ENCODE results near the gene CPEB1.

Gene CPEB1

GRCh38 chr15:82551646-82552247 lies 95.4 kb downstream of the CPEB1 start:
- H2BK5ac ChIP-seq (ENCODE audit: low read length) = no peak overlapping the region
- peak; percentile 49 for DNase-seq

GRCh38 chr15:82549199-82549665 lies 97.9 kb downstream of the CPEB1 start:
- no CpG with 5 or more reads among the region's 9 CpGs for WGBS (ENCODE audit: extremely low coverage, insufficient coverage, low lambda C conversion rate)
- no peak overlapping the region for H3K9ac ChIP-seq (ENCODE audit: low read length)
- no peak overlapping the region for H3K18ac ChIP-seq (ENCODE audit: low read length)

More at GRCh38 chr15:82551646-82552247, 95.4 kb downstream of the CPEB1 start:
- no peak overlapping the region for H4K8ac ChIP-seq (ENCODE audit: low read depth, low read length)
- no peaks in the 10 kb centered on the region for H3K36me3 ChIP-seq (ENCODE audit: control insufficient read depth, insufficient read depth, low read length)
- H3K9ac ChIP-seq (ENCODE audit: low read length) = no peak overlapping the region
- no peak overlapping the region for H3K4me2 ChIP-seq (ENCODE audit: low read length)
- H3K23ac ChIP-seq (ENCODE audit: low read length) = no peak overlapping the region
- no peaks in the 10 kb centered on the region for H3K4me1 ChIP-seq (ENCODE audit: control insufficient read depth, low read depth, low read length)
- H3K79me1 ChIP-seq (ENCODE audit: low read length) = no peaks in the 10 kb centered on the region
- no peak overlapping the region for H3K27ac ChIP-seq (ENCODE audit: low read depth, low read length)
- no peak overlapping the region for H3K4ac ChIP-seq (ENCODE audit: low read depth, low read length)
- H3K18ac ChIP-seq (ENCODE audit: low read length) = no peak overlapping the region
- no CpG with 5 or more reads among the region's 5 CpGs for WGBS (ENCODE audit: extremely low coverage, insufficient coverage, low lambda C conversion rate)
- H3K27me3 ChIP-seq (ENCODE audit: insufficient read depth, low read length, poor library complexity) = peaks cover 2% of the 10 kb centered on the region
- H3K79me2 ChIP-seq (ENCODE audit: control insufficient read depth, insufficient read depth, low read length) = no peaks in the 10 kb centered on the region
- H2AK5ac ChIP-seq (ENCODE audit: low read length) = no peak overlapping the region
- H2BK120ac ChIP-seq (ENCODE audit: low read depth, low read length) = no peak overlapping the region
- no peak overlapping the region for H2BK15ac ChIP-seq (replicated peaks; ENCODE audit: low read depth)
- H4K5ac ChIP-seq (ENCODE audit: low read length) = no peak overlapping the region
- no peak overlapping the region for H3K4me3 ChIP-seq (ENCODE audit: low read length)
- H3K56ac ChIP-seq (ENCODE audit: low read length) = no peak overlapping the region

GRCh38 chr15:82548700-82549099 lies 98.5 kb downstream of the CPEB1 start:
- WGBS (ENCODE audit: extremely low coverage, insufficient coverage, low lambda C conversion rate) = no CpG with 5 or more reads among the region's 2 CpGs
- H3K23ac ChIP-seq (ENCODE audit: low read length) = no peak overlapping the region

More at GRCh38 chr15:82549199-82549665, 97.9 kb downstream of the CPEB1 start:
- Histone ChIP-seq H3K79me2 (ENCODE audit: control insufficient read depth, insufficient read depth, low read length) (no peaks in the 10 kb centered on the region), H2BK5ac (ENCODE audit: low read length) (no peak overlapping the region), H3K27ac (ENCODE audit: low read depth, low read length) (no peak overlapping the region), H3K23ac (ENCODE audit: low read length) (no peak overlapping the region), H3K27me3 (ENCODE audit: insufficient read depth, low read length, poor library complexity) (peaks cover 2% of the 10 kb centered on the region), H2BK120ac (ENCODE audit: low read depth, low read length) (no peak overlapping the region), H3K4me1 (ENCODE audit: control insufficient read depth, low read depth, low read length) (no peaks in the 10 kb centered on the region), H4K5ac (ENCODE audit: low read length) (no peak overlapping the region), H4K8ac (ENCODE audit: low read depth, low read length) (no peak overlapping the region), H3K4me3 (ENCODE audit: low read length) (no peak overlapping the region), H2AK5ac (ENCODE audit: low read length) (no peak overlapping the region), H3K56ac (ENCODE audit: low read length) (no peak overlapping the region), H3K79me1 (ENCODE audit: low read length) (no peaks in the 10 kb centered on the region), H2BK15ac (replicated peaks; ENCODE audit: low read depth) (no peak overlapping the region), H3K36me3 (ENCODE audit: control insufficient read depth, insufficient read depth, low read length) (no peaks in the 10 kb centered on the region), H3K4ac (ENCODE audit: low read depth, low read length) (no peak overlapping the region), H3K4me2 (ENCODE audit: low read length) (no peak overlapping the region)
- no peak for DNase-seq

GRCh38 chr15:82545478-82545877 lies 101.7 kb downstream of the CPEB1 start:
- H3K79me2 ChIP-seq (ENCODE audit: control insufficient read depth, insufficient read depth, low read length) = no peaks in the 10 kb centered on the region
- no peak overlapping the region for H3K18ac ChIP-seq (ENCODE audit: low read length)
- H3K4me1 ChIP-seq (ENCODE audit: control insufficient read depth, low read depth, low read length) = peaks cover 6% of the 10 kb centered on the region
- H3K4me2 ChIP-seq (ENCODE audit: low read length) = no peak overlapping the region
- no peak overlapping the region for H2BK15ac ChIP-seq (replicated peaks; ENCODE audit: low read depth)
- H3K27me3 ChIP-seq (ENCODE audit: insufficient read depth, low read length, poor library complexity) = no peaks in the 10 kb centered on the region
- H3K4ac ChIP-seq (ENCODE audit: low read depth, low read length) = no peak overlapping the region
- H3K36me3 ChIP-seq (ENCODE audit: control insufficient read depth, insufficient read depth, low read length) = no peaks in the 10 kb centered on the region
- H3K23ac ChIP-seq (ENCODE audit: low read length) = no peak overlapping the region
- DNase-seq = no peak
- H3K4me3 ChIP-seq (ENCODE audit: low read length) = no peak overlapping the region
- H3K79me1 ChIP-seq (ENCODE audit: low read length) = no peaks in the 10 kb centered on the region
- H2AK5ac ChIP-seq (ENCODE audit: low read length) = no peak overlapping the region
- no peak overlapping the region for H3K9ac ChIP-seq (ENCODE audit: low read length)
- H3K27ac ChIP-seq (ENCODE audit: low read depth, low read length) = no peak overlapping the region
- no CpG with 5 or more reads among the region's 6 CpGs for WGBS (ENCODE audit: extremely low coverage, insufficient coverage, low lambda C conversion rate)
- no peak overlapping the region for H4K5ac ChIP-seq (ENCODE audit: low read length)
- H2BK120ac ChIP-seq (ENCODE audit: low read depth, low read length) = no peak overlapping the region
- H2BK5ac ChIP-seq (ENCODE audit: low read length) = no peak overlapping the region
- H3K56ac ChIP-seq (ENCODE audit: low read length) = no peak overlapping the region
- no peak overlapping the region for H4K8ac ChIP-seq (ENCODE audit: low read depth, low read length)

More at GRCh38 chr15:82548700-82549099, 98.5 kb downstream of the CPEB1 start:
- Histone ChIP-seq H3K79me2 (ENCODE audit: control insufficient read depth, insufficient read depth, low read length) (no peaks in the 10 kb centered on the region), H3K79me1 (ENCODE audit: low read length) (no peaks in the 10 kb centered on the region), H3K27ac (ENCODE audit: low read depth, low read length) (no peak overlapping the region), H3K27me3 (ENCODE audit: insufficient read depth, low read length, poor library complexity) (peaks cover 2% of the 10 kb centered on the region), H2AK5ac (ENCODE audit: low read length) (no peak overlapping the region), H2BK15ac (replicated peaks; ENCODE audit: low read depth) (no peak overlapping the region), H2BK120ac (ENCODE audit: low read depth, low read length) (no peak overlapping the region), H4K8ac (ENCODE audit: low read depth, low read length) (no peak overlapping the region), H2BK5ac (ENCODE audit: low read length) (no peak overlapping the region), H3K56ac (ENCODE audit: low read length) (no peak overlapping the region), H3K4me1 (ENCODE audit: control insufficient read depth, low read depth, low read length) (no peaks in the 10 kb centered on the region), H3K18ac (ENCODE audit: low read length) (no peak overlapping the region), H3K4ac (ENCODE audit: low read depth, low read length) (no peak overlapping the region), H3K4me2 (ENCODE audit: low read length) (no peak overlapping the region), H3K36me3 (ENCODE audit: control insufficient read depth, insufficient read depth, low read length) (no peaks in the 10 kb centered on the region), H3K4me3 (ENCODE audit: low read length) (no peak overlapping the region), H3K9ac (ENCODE audit: low read length) (no peak overlapping the region), H4K5ac (ENCODE audit: low read length) (no peak overlapping the region)
- DNase-seq = no peak

- no peak overlapping the region for H2BK15ac ChIP-seq (replicated peaks; ENCODE audit: low read depth)
- no peak overlapping the region for H4K5ac ChIP-seq (ENCODE audit: low read length)
- H3K56ac ChIP-seq (ENCODE audit: low read length) = no peak overlapping the region
- no peak overlapping the region for H2BK5ac ChIP-seq (ENCODE audit: low read length)
- H2BK120ac ChIP-seq (ENCODE audit: low read depth, low read length) = no peak overlapping the region
- H4K8ac ChIP-seq (ENCODE audit: low read depth, low read length) = no peak overlapping the region
- no CpG with 5 or more reads among the region's 3 CpGs for WGBS (ENCODE audit: extremely low coverage, insufficient coverage, low lambda C conversion rate)
- no peaks in the 10 kb centered on the region for H3K27me3 ChIP-seq (ENCODE audit: insufficient read depth, low read length, poor library complexity)
- no peak overlapping the region for H3K18ac ChIP-seq (ENCODE audit: low read length)
- H3K23ac ChIP-seq (ENCODE audit: low read length) = no peak overlapping the region
- DNase-seq = no peak
- no peak overlapping the region for H3K4me3 ChIP-seq (ENCODE audit: low read length)
- no peak overlapping the region for H3K4ac ChIP-seq (ENCODE audit: low read depth, low read length)
- no peak overlapping the region for H2AK5ac ChIP-seq (ENCODE audit: low read length)
- H3K9ac ChIP-seq (ENCODE audit: low read length) = no peak overlapping the region
- H3K4me2 ChIP-seq (ENCODE audit: low read length) = no peak overlapping the region
- no peaks in the 10 kb centered on the region for H3K36me3 ChIP-seq (ENCODE audit: control insufficient read depth, insufficient read depth, low read length)
- H3K79me2 ChIP-seq (ENCODE audit: control insufficient read depth, insufficient read depth, low read length) = peaks cover 2% of the 10 kb centered on the region
- H3K27ac ChIP-seq (ENCODE audit: low read depth, low read length) = no peak overlapping the region
- peaks cover 6% of the 10 kb centered on the region for H3K4me1 ChIP-seq (ENCODE audit: control insufficient read depth, low read depth, low read length)
- H3K79me1 ChIP-seq (ENCODE audit: low read length) = no peaks in the 10 kb centered on the region
Observed at GRCh38 chr15:82545002-82545401, 102.2 kb downstream of the CPEB1 start.

GRCh38 chr15:82544431-82544830 lies 102.7 kb downstream of the CPEB1 start:
- no peak for DNase-seq
- Histone ChIP-seq H3K23ac (ENCODE audit: low read length) (no peak overlapping the region), H3K18ac (ENCODE audit: low read length) (no peak overlapping the region), H3K56ac (ENCODE audit: low read length) (no peak overlapping the region), H2BK15ac (replicated peaks; ENCODE audit: low read depth) (no peak overlapping the region), H3K79me2 (ENCODE audit: control insufficient read depth, insufficient read depth, low read length) (peaks cover 8% of the 10 kb centered on the region), H3K4me2 (ENCODE audit: low read length) (no peak overlapping the region), H3K4me3 (ENCODE audit: low read length) (no peak overlapping the region), H3K27me3 (ENCODE audit: insufficient read depth, low read length, poor library complexity) (no peaks in the 10 kb centered on the region), H3K9ac (ENCODE audit: low read length) (no peak overlapping the region), H4K8ac (ENCODE audit: low read depth, low read length) (no peak overlapping the region), H3K4me1 (ENCODE audit: control insufficient read depth, low read depth, low read length) (peaks cover 6% of the 10 kb centered on the region), H2AK5ac (ENCODE audit: low read length) (no peak overlapping the region), H4K5ac (ENCODE audit: low read length) (no peak overlapping the region), H3K4ac (ENCODE audit: low read depth, low read length) (no peak overlapping the region), H3K79me1 (ENCODE audit: low read length) (no peaks in the 10 kb centered on the region), H3K27ac (ENCODE audit: low read depth, low read length) (no peak overlapping the region), H2BK120ac (ENCODE audit: low read depth, low read length) (no peak overlapping the region), H3K36me3 (ENCODE audit: control insufficient read depth, insufficient read depth, low read length) (no peaks in the 10 kb centered on the region), H2BK5ac (ENCODE audit: low read length) (no peak overlapping the region)
- WGBS (ENCODE audit: extremely low coverage, insufficient coverage, low lambda C conversion rate) = no CpG with 5 or more reads among the region's 9 CpGs

Measured in mesendoderm (in vitro differentiated cells).